Spleen (tissue), 7 donors: ENCODE measurements around the gene S1PR3.

Source experiments
- POLR2A ChIP-seq, 3 donors: fragments of 450-650 bp; IDR thresholded peaks; one replicate each; pipeline ENCODE4 v1.5.1; 2017; ENCODE audit warnings: antibody characterized with exemption in 3 of 3, mild to moderate bottlenecking in 1 of 3
- TF ChIP-seq, protein P1 (sequence below), 11 experiments: fragments of 200-600 bp in 7 of 11; fragments of 450-650 bp in 4 of 11; sonication (generic) in 4 of 11; IDR thresholded peaks in 8 of 11; conservative IDR thresholded peaks in 3 of 11; 1 replicate in 7 of 11; 2 replicates in 4 of 11; pipeline versions ENCODE4 v1.4.0 to v1.8.0; 2016 to 2021; ENCODE audit warnings: antibody characterized with exemption in 11 of 11, inconsistent platforms in 4 of 11, mild to moderate bottlenecking in 1 of 11
- donor health status: DM: no; HTN: no; CAD: no; lungs with moderate emphysema.
- donor health status: DM: no; HTN: no; CAD: no.
- donor health status: DM: no; HTN: no; CAD: no.

DNA sequence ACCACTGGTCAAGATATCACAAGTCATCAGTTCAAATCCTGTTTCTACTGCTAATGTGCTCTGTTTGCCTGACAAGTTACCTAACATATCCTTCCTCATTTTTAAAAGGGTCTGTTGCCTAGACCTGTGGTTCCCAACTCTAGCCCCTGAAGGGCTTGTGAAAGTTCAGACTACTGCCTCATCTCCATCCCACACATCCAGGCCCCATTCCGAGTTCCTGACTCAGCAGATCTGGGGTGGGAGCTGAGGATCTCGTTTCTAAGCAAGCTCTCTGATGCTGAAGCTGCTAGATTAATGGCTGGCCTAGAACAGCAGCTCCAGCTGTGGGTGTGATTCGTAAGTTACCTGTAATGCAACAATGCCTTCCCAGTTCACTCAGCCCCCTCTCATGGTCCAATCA, 32.5 kb downstream of the S1PR3 start:
- TF ChIP-seq POLR2A (IDR thresholded peaks at IDR 0.05) = no peak
- TF ChIP-seq, protein P1, sequence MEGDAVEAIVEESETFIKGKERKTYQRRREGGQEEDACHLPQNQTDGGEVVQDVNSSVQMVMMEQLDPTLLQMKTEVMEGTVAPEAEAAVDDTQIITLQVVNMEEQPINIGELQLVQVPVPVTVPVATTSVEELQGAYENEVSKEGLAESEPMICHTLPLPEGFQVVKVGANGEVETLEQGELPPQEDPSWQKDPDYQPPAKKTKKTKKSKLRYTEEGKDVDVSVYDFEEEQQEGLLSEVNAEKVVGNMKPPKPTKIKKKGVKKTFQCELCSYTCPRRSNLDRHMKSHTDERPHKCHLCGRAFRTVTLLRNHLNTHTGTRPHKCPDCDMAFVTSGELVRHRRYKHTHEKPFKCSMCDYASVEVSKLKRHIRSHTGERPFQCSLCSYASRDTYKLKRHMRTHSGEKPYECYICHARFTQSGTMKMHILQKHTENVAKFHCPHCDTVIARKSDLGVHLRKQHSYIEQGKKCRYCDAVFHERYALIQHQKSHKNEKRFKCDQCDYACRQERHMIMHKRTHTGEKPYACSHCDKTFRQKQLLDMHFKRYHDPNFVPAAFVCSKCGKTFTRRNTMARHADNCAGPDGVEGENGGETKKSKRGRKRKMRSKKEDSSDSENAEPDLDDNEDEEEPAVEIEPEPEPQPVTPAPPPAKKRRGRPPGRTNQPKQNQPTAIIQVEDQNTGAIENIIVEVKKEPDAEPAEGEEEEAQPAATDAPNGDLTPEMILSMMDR (IDR thresholded peaks at IDR 0.05 in 8 of 11, conservative IDR thresholded peaks at IDR 0.05 in 3 of 11) = no peak
